NB4 (cell line): ENCODE data around the gene KATNIP.

ENCODE experiments used
- DNase-seq: peaks from one replicate; pipeline ENCODE4 v3.0.0; 2010; ENCODE audit warnings: low read depth
- H3K4me3 ChIP-seq: one replicate; pipeline ENCODE4 v1.5.1; 2011; ENCODE audit warnings: mild to moderate bottlenecking, low read depth, low read length, moderate library complexity
- CTCF ChIP-seq: IDR thresholded peaks from one replicate; pipeline ENCODE4 v1.5.1; 2012; ENCODE audit warnings: low read depth, low read length
- MAX ChIP-seq: IDR thresholded peaks from 2 replicates; pipeline ENCODE4 v1.6.1; 2011; ENCODE audit warnings: low read depth, low read length
- MYC ChIP-seq: IDR thresholded peaks from 2 replicates; pipeline ENCODE4 v1.6.1; 2011; ENCODE audit warnings: low read depth, low read length
- POLR2A ChIP-seq: IDR thresholded peaks from 2 replicates; pipeline ENCODE4 v1.6.1; 2011; ENCODE audit warnings: mild to moderate bottlenecking; ENCODE audit not compliant: insufficient read length; ENCODE audit errors: extremely low read depth

KATNIP gene

GRCh38 chr16:27583634-27584033, 33.7 kb downstream of the KATNIP start:
- no peak for DNase-seq
- H3K4me3 ChIP-seq, result no peak overlapping the region
- no peak for TF ChIP-seq CTCF
- no peak for TF ChIP-seq MYC
- TF ChIP-seq MAX, result no peak
- TF ChIP-seq POLR2A, result no peak

- TF ChIP-seq CTCF (no peak), MAX (no peak), POLR2A (no peak), MYC (no peak)
- no peak overlapping the region for H3K4me3 ChIP-seq
- no peak for DNase-seq
Observed at GRCh38 chr16:27585200-27585599, 35.3 kb downstream of the KATNIP start.

GRCh38 chr16:27586711-27587110, 36.8 kb downstream of the KATNIP start:
- DNase-seq, result no peak
- no peak for TF ChIP-seq MYC
- TF ChIP-seq CTCF, result no peak
- no peak for TF ChIP-seq MAX
- no peak for TF ChIP-seq POLR2A
- no peak overlapping the region for H3K4me3 ChIP-seq

GRCh38 chr16:27588057-27588456, 38.1 kb downstream of the KATNIP start:
- TF ChIP-seq POLR2A (no peak), MYC (no peak), CTCF (no peak), MAX (no peak)
- DNase-seq, result no peak
- H3K4me3 ChIP-seq, result no peak overlapping the region

- no peak for TF ChIP-seq MAX
- TF ChIP-seq POLR2A, result no peak
- TF ChIP-seq CTCF, result no peak
- no peak for TF ChIP-seq MYC
- no peak for DNase-seq
- no peak overlapping the region for H3K4me3 ChIP-seq
Observed at GRCh38 chr16:27591837-27592236, 41.9 kb downstream of the KATNIP start.

- DNase-seq, result no peak
- TF ChIP-seq MYC (no peak), MAX (no peak), POLR2A (no peak), CTCF (no peak)
- H3K4me3 ChIP-seq, result no peak overlapping the region
Observed at GRCh38 chr16:27595475-27595874, 45.5 kb downstream of the KATNIP start.
